IPS-11a (cell line): Measurements from ENCODE around the gene ALK.

Experiments
- H3K4me3 ChIP-seq: one replicate; pipeline ENCODE4 v1.5.1; 2013; ENCODE audit warnings: low read depth, low read length, control low read depth

ALK gene

DNA sequence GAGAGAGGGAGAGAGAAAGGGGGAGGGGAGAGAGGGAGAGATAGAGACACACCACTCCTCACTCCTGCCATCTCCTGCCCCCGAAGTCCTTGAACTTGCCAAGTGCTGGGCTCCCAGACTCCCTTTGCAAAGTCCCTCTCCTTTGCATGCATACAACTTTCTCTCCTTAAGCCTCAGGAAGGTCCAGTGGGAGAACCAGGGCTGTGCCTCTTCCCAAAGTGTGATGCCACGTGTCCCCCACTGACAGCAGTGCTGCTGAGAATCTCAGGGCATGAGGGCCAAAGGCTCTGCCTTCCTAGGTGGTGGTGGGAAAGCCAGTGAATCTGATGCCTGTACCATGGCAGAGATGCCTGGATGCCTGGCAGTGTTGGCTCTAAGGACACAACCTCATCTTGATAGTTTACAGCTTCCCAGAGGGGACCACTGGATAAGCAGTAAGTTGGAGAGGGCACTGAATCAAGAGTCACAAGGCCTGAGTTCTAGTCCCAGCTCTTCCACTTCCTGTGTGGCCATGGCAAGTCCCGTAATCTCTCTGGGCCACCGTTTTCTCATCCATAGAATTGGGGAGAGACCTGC, 702.7 kb downstream of the ALK start:
- H3K4me3 ChIP-seq, result no peak overlapping the region

DNA sequence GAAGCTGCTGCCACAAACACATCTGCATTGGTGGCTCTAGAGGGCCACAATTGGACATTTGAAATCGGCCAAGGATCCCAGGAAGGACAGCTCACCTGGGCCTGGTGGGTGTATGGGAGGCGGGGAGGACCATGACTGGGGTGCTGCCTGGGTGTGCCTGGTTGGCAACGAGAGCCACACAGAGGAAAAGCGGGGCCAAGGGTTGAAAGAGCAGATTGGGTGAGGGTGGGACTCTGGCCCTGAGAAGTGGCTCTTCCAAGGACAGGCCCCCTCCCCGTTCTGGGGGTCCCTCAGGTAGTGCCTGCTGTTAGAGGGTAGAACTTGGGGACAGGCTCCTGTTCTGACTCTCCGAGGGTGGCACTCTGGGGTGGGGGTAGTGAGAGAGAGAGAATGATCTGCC, 703.3 kb downstream of the ALK start:
- no peak overlapping the region for H3K4me3 ChIP-seq

DNA sequence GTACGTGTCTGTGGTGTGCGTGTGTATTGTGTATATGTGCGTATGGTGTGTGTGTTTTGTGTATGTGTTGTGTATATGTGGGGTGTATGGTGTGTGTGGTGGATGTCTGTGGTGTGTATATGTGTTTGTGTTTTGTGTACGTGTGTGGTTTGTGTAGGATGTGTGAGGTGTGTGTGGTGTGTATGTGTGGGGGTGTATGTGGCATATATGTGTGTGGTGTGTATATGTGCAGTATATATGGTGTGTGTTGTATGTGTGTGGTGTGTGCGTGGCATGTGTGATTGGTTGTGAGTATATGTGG, 704.8 kb downstream of the ALK start:
- H3K4me3 ChIP-seq, result no peak overlapping the region

DNA sequence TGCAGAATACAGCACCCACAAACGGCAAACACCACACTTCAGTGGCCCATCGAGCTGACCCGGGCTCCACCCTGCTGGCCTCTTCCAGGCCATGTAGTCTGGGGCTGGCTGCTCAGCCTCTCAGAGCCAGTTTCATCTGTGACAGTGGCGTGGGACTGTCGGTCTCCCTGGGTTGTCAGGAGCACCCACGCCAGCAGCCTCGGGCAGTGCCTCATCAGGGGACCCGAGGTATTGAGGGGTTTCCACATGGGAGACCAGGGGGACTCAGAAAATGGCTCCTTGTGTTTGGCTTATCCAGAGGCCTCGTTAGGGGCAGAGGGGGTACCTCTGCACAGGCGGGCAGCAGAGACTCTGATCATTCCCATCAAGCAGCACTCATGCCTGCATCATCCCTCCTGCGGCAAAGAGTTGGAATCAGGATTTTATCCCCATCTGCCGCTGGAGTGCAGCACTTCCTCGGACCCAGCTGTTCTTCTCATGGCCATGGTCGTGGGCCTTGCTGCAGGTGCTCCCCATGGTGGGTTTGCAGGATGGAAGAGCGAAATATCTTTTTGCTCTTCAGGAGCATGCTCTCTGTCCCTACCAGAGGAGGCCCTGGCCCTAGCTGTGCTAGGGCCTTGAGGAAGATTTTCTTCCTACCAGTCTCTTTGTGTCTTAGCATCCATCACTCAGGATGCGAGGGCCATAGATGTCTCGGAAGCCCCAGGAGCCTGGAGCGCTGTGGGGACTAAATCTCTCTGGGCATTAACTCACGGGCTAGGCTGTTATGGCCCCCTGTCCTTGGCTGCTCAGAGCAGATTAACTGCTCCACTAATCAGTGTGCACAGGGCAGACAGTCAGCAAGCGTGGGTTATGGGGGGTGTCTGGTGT, 705.4 kb downstream of the ALK start:
- H3K4me3 ChIP-seq, result no peak overlapping the region

DNA sequence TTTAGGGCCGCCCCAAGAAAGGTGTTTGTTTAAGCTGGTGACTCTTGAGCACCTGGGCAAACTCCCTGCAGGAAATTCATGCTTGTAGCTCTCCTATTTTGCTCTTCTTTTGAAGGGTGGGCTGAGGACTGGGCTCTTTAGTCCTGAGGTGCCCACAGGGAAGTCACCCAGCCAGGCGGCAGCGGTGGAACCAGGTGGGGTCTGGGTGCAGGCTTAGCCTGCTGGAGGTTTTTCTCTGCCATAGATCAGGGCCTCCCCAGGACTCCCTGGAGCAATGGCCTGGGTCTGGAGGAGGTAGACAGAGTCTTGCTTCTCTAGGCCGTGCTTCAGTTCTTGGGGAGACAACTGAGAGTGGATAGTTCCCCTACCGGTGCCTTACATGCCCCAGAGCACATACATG, 706.3 kb downstream of the ALK start:
- H3K4me3 ChIP-seq, result no peak overlapping the region

DNA sequence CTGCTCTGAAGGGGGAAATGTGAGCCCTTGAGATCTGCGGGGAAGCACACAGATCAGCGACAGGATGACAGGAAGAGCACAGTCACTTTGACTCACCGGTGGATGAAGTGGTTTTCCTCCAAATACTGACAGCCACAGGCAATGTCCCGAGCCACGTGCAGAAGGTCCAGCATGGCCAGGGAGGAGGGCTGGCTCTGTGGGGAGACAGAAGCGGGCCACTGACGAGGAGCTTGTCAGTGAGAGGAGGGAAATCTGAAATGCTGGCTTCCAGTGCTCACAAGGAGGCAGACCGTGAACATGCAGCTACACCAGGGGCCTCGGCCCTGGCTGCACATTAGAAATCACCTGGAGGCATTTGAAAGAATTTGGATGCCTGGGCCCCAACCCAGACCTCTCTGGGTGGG, 707.5 kb downstream of the ALK start:
- H3K4me3 ChIP-seq, result no peak overlapping the region

DNA sequence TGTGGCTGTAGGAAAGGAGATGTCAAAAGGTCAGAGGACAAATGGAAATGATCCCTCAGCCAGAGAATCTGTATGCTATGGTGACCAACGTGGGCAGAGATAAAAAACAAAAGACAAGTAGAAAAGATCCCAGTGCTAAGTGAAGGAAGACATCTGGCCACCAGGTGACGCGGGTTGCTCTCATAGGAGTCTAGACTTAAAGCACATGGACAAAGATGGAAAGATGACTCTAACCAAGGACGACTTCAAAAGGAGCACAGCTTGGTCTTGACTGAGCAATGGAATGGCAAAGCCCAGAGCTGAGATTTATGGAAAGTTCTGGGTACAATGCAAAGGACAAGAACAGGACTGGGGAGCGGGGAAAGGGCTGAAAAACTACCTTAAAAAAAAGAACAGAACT, 709.4 kb downstream of the ALK start:
- H3K4me3 ChIP-seq, result no peak overlapping the region

DNA sequence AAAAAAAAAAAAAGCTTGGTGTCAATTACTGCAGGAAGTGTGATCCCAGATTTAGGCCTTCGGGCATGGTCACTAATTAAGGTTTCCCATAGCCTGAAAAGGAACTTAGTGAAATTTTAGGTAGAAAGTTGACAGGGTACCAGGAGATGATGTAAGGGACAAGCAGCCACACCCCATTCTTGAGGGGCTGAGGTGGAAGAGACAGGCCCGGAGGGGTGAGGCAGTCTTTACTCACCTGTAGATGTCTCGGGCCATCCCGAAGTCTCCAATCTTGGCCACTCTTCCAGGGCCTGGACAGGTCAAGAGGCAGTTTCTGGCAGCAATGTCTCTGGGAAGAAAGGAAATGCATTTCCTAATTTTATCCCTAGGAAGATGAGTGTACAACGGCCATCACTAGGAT, 711.8 kb downstream of the ALK start:
- no peak overlapping the region for H3K4me3 ChIP-seq

DNA sequence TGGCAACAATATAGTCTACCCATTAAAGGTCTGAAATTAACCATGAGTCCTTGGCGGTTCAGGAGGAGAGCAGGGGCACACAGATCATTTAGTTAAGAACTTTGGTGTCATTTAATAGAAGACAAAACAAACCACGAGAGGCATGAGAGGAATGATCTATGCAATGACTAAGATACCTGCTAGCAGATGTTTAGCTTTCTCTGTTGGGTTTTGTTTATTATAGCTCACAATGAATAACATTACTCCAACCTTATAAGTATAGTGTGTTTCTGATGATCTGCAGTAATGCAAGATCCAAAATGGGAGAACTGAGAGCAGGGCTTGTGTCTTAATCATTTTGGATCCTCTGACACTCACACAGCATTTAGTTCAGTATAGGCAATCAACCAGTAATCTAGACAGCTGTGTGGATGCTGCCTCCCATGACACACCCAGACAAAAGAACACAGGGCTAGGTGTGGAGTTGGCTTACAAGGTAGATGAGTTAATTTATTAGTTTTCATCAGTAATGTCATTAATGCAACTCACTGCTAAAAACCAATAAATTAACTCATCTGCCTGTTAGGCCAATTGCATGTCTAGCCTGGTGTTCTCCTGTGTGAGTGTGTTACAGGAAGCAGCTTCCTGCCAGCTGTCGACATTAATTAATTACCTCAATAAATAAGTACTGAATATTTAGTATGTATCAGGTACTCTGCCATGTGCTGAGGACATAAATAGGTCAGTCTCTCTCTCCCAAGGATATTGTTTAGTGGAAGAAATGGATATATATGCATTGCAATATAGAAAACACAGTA, 713.8 kb downstream of the ALK start:
- H3K4me3 ChIP-seq, result no peak overlapping the region

DNA sequence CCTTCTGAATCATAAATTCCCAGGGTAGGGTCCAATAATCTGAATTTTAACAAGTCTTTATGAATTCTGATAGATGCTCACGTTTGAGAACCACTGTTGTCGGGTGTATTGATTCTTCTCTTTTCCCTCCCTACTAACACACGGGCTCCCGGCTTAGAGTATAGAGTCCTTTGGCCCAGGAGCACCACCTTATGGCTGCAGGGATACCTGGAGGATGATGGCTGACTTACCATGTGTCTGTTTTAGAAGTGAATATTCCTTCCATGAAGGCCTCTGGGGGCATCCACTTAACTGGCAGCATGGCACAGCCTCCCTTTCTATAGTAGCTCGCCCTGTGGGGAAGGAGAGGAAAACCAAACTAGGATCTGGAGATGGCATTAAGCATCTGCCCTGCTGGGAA, 714.4 kb downstream of the ALK start:
- H3K4me3 ChIP-seq, result no peak overlapping the region

DNA sequence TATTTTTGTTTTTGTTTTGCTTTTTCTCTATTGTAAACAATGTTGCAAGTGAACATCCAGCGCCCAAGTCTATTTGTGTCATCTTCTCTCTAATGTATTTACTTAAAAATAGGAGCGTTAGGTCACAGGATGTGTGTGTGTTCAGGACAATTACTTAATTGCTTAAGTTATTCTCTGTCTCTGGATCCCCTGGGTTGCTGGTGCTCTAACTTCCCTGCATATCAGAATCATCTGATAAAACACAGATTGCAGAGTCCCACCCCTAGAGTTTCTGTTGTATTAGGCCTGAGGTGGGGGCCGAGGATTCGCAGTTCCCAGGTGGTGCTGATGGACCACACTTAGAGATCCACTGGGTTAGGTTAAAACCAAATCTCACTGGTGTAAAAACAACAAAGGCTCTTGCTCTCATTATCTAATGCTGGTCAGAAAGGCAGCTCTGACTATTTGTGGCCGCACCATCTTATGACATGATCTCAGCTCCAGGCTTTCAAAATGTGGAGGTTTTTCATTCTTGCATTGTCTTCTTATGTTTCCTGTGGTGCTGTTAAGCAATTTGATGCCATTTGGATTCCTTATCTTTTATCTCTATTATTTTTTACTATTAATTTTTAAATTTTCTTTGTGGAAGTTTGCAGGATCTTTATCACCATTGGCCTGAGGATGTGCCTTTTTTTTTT, 718.4 kb downstream of the ALK start:
- H3K4me3 ChIP-seq, result no peak overlapping the region

DNA sequence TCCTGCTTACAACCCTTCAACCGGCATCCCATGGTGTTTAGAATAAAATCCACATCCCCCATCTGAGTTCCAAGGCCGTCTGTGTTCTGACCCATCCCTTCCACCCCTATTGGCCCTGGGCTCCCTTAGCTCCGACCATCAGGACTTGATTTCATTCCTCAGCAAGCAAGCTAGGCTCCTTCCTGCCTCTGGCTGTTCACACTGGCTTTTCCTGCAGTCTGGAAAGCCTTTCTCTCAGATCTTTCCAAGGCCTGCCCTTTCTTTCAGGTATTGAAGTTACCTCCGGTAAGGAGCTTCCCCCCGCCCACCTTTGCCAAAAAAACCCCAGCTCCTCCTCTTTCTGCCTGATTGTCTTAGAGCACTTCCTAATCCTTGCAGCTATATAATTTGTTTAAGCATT, 719.4 kb downstream of the ALK start:
- H3K4me3 ChIP-seq, result no peak overlapping the region

DNA sequence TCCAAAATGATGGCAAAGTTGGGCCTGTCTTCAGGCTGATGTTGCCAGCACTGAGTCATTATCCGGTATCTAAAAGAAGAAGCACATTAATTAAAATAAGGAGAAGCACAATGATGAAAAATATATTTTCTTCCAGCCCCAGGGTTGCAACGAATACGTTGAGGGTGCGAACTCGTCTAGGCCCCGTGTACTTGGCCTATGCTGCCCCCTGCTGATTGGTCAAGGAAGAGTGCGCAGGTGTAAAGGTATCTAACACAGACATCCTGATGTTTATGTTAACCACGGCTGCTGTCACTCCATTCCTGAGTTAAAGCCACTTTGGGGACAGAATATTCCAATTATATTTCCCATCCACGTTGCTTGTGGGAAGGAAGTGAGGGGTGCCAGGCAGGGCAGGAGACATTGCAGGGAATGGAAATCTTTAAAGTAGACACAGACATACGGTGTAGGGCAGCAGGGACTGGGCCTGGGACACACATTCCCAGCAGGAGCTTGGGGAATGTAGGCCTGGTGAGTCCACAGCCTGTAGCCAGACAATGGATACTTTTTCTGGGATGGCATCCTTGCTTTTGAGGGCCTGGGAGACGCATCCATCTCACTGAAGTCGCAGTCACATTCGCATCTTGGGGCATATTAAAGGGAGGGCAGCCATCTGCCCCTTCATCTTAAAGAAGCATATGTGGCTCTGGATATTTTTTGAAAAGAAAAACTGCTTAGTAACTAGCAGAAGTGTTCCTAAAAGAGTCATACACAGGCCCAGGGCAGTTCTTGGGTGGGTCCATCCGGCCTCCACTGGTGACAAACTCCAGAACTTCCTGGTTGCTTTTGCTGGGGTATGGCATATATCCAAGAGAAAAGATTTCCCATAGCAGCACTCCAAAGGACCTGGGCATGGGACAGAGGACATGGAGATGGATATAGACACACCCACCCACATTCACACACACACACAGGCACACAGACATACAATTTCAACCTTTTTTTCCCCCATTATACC, 724.3 kb downstream of the ALK start:
- H3K4me3 ChIP-seq, result no peak overlapping the region

DNA sequence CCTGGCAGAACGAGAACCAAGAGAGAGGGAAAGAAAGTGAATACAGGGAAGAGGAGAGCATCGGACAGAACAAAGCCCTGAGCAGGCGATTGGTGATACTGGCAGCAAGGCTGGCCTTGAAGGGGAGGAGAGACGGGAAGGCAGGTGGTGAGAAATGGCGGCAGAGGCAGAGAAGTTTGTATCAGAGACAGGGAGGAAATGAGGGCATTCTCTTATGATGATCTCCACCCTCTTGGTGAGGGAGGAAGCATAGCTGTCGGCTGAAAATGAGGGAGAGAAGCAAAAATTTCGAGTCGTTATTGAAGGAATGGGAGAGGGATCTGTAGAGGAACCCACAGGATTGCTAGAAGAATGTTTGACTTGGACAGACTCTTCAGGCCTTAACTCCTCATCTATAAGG, 725.6 kb downstream of the ALK start:
- H3K4me3 ChIP-seq, result no peak overlapping the region

DNA sequence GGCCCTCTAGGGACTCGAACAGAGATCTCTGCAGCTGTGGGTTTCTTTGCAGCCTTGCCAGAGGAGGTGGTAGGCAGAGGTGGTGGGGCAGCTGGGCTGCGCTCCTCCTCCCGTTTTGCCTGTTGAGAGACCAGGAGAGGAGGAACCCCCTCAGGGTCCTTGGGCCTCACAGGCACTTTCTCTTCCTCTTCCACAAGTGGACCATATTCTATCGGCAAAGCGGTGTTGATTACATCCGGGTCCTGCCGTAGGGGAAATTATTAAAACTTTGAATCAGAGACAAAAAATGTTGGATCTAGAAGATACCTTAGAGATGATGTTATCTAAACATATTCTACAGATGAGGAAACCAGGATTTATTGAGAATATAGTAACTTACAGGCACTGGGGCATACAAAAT, 727.7 kb downstream of the ALK start:
- H3K4me3 ChIP-seq, result no peak overlapping the region

DNA sequence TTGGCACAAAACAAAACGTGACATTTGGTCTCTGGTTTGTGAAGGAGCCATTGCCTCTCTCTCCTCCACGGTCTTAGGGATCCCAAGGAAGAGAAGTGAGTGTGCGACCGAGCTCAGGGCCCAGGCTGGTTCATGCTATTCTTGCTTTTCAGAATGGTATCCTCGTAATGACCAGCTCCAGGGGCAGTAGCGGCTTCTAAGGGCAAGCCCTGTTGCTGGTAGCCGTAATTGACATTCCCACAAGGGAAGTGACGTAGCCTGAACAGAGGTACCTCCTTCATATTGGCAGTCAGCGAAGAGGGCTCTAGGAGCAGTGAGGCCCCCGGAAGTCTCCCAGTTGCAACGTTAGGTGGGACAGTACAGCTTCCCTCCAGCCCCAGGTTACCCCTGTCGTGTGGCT, 728.3 kb downstream of the ALK start:
- H3K4me3 ChIP-seq, result no peak overlapping the region

DNA sequence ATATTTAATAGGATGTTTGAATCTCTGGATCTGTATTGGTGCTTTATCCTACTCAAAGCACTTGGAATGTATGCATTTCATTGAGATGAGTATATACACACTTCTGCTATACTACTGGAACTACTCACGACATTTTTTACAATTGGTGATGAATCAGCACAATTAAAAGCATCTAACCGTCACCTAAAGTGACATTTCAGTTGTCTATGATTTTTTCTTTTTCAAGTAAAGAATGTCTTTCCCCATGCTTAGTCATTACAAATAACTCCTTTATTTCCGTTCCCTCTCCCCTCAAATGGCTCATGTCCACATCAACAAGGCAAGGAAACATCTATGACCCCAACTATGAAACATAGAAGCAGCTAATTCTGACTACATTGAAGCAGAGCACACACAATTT, 728.9 kb downstream of the ALK start:
- H3K4me3 ChIP-seq, result no peak overlapping the region

DNA sequence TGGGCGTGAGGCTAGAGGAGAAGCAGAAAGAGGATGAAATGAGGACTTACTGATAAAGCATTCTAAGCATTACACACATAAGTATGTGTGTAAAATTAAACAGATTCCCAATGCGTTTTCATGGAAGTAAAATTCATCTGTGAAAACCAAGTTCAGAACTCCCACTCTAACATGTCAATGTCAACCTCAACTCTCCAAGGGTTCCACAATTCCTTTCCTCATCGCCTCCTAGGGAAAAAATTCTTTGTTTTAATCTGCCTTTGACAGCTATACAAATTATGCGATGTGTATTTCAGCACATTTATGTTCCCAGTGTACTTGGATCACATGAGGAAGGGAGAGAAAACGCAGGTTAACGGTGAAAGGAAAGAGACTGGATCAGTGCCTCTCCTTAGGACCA, 729.6 kb downstream of the ALK start:
- H3K4me3 ChIP-seq, result no peak overlapping the region

DNA sequence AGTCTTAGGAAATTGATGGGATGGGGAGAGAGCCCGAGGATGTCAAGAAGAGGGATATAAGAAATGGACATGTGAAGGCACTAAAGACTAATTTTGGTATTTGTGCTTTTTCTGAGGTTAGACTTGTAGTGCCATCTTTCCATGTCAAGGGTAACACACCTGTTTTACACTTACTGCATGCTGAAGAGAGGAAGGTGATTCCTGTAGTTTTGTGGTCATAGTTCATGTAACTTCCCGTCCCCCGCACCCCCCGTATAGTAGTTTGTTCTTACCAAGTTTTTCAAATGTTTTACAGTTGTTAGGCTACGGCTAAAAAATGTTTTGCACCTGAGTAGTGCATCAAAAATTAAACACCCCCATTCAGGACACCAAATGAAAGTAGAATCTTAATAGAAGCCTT, 732.3 kb downstream of the ALK start:
- no peak overlapping the region for H3K4me3 ChIP-seq

DNA sequence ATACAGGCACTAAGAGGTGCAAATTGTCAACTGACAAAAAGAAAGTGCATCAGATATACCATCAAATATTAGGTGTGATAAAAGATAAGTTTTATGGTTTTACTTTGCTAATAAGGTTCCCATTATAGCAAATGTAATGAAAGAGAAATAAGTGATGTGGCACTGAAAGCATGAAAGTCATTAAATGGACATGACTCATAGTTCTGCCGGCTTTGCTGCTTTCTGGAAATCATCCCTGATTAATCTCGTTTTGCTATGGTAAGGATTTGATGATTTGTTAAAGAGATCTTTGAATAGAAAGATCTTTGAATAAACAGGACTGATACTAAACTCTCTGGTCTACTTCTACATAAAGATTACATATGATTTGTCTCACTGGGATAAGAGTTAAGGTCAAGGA, 733.5 kb downstream of the ALK start:
- no peak overlapping the region for H3K4me3 ChIP-seq
